Measurements from ENCODE around the gene LGI1. TPM values are rescaled to one million over a fixed set of nuclear protein-coding genes. Genes with fewer than 3 reads are reported as not detected.

Gene LGI1
- total and polyA plus RNA-seq, 9 of the 15 experiments (the other 6 are each of a cell fraction or from before 2014, with no cell fraction given), result not detected

DNA sequence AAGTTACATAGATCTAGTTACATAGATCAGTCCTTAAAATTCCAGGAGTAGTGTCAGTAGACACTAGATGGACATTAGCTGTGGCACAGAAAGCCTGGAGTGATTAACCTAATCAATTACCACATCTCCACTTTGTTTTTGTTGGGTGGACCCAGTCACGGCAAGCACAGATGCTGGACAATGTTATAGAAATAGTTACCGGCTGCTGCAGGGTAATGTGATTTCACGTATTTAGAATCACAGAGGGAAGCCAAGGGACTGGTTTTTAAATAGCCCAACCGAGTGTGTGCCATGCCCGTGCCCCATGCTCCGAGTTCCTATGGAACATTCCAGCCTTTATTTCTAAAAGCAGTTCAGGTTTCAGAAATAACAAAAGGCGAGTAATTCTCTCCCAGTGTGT lies 2.8 kb downstream of the LGI1 start (continued):
- TF ChIP-seq BRCA1 (IDR thresholded peaks at IDR 0.05) (no peak), BRCA1 (CRISPR knock-in tag; IDR thresholded peaks at IDR 0.05) (no peak), ZNF174 (CRISPR knock-in tag; IDR thresholded peaks at IDR 0.05) (no peak), ZFP36 (IDR thresholded peaks at IDR 0.05; ENCODE audit: low read depth, low read length, partially characterized antibody) (no peak), KLF1 (tag; IDR thresholded peaks at IDR 0.05) (no peak), ZNF561 (CRISPR knock-in tag; conservative IDR thresholded peaks at IDR 0.05) (no peak)
- TF ChIP-seq, protein P1, sequence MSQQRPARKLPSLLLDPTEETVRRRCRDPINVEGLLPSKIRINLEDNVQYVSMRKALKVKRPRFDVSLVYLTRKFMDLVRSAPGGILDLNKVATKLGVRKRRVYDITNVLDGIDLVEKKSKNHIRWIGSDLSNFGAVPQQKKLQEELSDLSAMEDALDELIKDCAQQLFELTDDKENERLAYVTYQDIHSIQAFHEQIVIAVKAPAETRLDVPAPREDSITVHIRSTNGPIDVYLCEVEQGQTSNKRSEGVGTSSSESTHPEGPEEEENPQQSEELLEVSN (IDR thresholded peaks at IDR 0.05; ENCODE audit: borderline replicate concordance in 1 of 2, extremely low read depth in 1 of 2, insufficient read depth in 1 of 2, insufficient read length in 1 of 2, low read depth in 1 of 2, low read length in 1 of 2, poor library complexity in 1 of 2, severe bottlenecking in 1 of 2), result no peak
- TF ChIP-seq, protein P2, sequence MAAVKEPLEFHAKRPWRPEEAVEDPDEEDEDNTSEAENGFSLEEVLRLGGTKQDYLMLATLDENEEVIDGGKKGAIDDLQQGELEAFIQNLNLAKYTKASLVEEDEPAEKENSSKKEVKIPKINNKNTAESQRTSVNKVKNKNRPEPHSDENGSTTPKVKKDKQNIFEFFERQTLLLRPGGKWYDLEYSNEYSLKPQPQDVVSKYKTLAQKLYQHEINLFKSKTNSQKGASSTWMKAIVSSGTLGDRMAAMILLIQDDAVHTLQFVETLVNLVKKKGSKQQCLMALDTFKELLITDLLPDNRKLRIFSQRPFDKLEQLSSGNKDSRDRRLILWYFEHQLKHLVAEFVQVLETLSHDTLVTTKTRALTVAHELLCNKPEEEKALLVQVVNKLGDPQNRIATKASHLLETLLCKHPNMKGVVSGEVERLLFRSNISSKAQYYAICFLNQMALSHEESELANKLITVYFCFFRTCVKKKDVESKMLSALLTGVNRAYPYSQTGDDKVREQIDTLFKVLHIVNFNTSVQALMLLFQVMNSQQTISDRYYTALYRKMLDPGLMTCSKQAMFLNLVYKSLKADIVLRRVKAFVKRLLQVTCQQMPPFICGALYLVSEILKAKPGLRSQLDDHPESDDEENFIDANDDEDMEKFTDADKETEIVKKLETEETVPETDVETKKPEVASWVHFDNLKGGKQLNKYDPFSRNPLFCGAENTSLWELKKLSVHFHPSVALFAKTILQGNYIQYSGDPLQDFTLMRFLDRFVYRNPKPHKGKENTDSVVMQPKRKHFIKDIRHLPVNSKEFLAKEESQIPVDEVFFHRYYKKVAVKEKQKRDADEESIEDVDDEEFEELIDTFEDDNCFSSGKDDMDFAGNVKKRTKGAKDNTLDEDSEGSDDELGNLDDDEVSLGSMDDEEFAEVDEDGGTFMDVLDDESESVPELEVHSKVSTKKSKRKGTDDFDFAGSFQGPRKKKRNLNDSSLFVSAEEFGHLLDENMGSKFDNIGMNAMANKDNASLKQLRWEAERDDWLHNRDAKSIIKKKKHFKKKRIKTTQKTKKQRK (IDR thresholded peaks at IDR 0.05; ENCODE audit: borderline replicate concordance, low read depth, low read length), result no peak

Measured in K562 (cell line).